ENCODE results near the gene HOXC10. TPM values are rescaled to one million over a fixed set of nuclear protein-coding genes. Genes with fewer than 3 reads are reported as not detected.

HOXC10 gene
- total RNA-seq, 2 donors from 2014 or later, result not detected

Small RNA genes lying within 50 kb of the gene (microRNA-seq; reads per million reads assigned to microRNA genes)
- gene MIR196A2 (0.60 to 8.2 reads per million in 2 donors), gene MIR615 (2.4 to 2.7 reads per million in 2 donors)

Other genes starting within 250 kb of the HOXC10 start
- 1 to 10 TPM; 1.4 to 1.9 TPM for gene CISTR, start 233.2 kb upstream of the HOXC10 start, total RNA-seq
- gene HOXC13, start 46.3 kb upstream of the HOXC10 start, total RNA-seq, result not detected
- gene HOXC12, start 30.2 kb upstream of the HOXC10 start, total RNA-seq, result not detected
- not detected for gene HOXC11, start 12.0 kb upstream of the HOXC10 start, total RNA-seq
- gene HOTAIR, start 10.2 kb upstream of the HOXC10 start, total RNA-seq, result not detected
- not detected for gene HOXC9, start 15.0 kb downstream of the HOXC10 start, total RNA-seq
- not detected for gene HOXC8, start 23.8 kb downstream of the HOXC10 start, total RNA-seq
- gene HOXC6, start 43.3 kb downstream of the HOXC10 start, total RNA-seq, result under 1 TPM in 1 of 2 donors, not detected in 1; 0.50 TPM
- gene HOXC5, start 47.9 kb downstream of the HOXC10 start, total RNA-seq, result not detected
- gene HOXC4, start 68.7 kb downstream of the HOXC10 start, total RNA-seq, result under 1 TPM; 0.16 to 0.35 TPM
- gene SMUG1, start 203.8 kb downstream of the HOXC10 start, total RNA-seq, result 10 to 100 TPM; 17.9 to 18.0 TPM